Astrocyte of the spinal cord (primary cell): ENCODE measurements around the gene ILF3.

Source experiments
- DNase-seq: peaks from one replicate; pipeline ENCODE4 v3.0.0; 2011; ENCODE audit warnings: low read depth, low spot score
- H3K4me3 ChIP-seq: 2 replicates; pipeline ENCODE4 v1.5.1; 2011; ENCODE audit warnings: low read depth, mild to moderate bottlenecking, low read length, moderate library complexity
- in situ Hi-C: cut with HindIII; loops from 2 replicates; pipeline ENCODE4 v1.10.0; 2017; ENCODE audit warnings: low sequenced_read_pairs
- TF ChIP-seq, protein P1 (sequence below): IDR thresholded peaks from 2 replicates; pipeline ENCODE4 v1.5.1; 2012; ENCODE audit warnings: low read depth, mild to moderate bottlenecking, low read length, inconsistent platforms

The ILF3 gene

DNA sequence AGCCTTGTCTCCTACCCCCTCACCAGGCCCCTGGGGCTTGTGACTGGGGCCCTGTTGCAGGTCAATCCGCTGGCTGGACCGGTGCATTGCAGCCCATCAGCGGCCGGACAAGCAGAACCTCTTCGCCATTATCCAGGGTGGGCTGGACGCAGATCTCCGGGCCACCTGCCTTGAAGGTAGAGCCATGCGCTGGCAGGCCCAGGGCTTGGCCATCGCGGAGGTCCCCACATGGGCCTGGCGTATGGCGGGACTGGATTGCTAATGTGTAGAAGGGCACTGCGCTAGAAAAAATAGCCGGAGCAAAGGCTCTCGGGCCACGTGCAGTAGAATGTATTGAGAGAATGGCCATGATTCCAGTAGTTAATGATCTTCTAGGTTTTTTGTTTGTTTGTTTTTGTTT is 53.3 kb downstream of the ILF3 start:
- no peak for DNase-seq
- H3K4me3 ChIP-seq = no peak overlapping the region
- in situ Hi-C loops = no loop called here
- TF ChIP-seq, protein P1, sequence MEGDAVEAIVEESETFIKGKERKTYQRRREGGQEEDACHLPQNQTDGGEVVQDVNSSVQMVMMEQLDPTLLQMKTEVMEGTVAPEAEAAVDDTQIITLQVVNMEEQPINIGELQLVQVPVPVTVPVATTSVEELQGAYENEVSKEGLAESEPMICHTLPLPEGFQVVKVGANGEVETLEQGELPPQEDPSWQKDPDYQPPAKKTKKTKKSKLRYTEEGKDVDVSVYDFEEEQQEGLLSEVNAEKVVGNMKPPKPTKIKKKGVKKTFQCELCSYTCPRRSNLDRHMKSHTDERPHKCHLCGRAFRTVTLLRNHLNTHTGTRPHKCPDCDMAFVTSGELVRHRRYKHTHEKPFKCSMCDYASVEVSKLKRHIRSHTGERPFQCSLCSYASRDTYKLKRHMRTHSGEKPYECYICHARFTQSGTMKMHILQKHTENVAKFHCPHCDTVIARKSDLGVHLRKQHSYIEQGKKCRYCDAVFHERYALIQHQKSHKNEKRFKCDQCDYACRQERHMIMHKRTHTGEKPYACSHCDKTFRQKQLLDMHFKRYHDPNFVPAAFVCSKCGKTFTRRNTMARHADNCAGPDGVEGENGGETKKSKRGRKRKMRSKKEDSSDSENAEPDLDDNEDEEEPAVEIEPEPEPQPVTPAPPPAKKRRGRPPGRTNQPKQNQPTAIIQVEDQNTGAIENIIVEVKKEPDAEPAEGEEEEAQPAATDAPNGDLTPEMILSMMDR = no peak

DNA sequence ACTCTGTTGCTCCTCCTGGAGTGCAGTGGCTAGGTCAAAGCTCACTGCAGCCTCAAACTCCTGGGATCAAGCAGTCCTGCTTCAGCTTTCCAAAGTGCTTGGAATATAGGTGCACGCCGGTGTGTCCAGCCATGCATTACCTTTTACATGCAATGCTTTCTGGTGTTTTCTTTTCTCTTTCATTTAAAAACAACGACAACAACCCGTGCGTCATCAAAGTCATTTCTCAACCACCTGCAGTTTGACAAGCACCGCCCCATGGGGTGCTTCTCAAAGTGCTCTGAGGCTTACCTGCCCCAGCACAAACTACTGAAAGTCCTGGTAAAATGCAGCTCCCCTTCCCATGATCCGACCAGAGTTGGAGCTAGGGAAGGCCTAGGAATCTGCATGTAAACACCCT is 54.1 kb downstream of the ILF3 start:
- no peak overlapping the region for H3K4me3 ChIP-seq
- DNase-seq = no peak
- TF ChIP-seq, protein P1 = no peak
- in situ Hi-C loops = no loop called here

DNA sequence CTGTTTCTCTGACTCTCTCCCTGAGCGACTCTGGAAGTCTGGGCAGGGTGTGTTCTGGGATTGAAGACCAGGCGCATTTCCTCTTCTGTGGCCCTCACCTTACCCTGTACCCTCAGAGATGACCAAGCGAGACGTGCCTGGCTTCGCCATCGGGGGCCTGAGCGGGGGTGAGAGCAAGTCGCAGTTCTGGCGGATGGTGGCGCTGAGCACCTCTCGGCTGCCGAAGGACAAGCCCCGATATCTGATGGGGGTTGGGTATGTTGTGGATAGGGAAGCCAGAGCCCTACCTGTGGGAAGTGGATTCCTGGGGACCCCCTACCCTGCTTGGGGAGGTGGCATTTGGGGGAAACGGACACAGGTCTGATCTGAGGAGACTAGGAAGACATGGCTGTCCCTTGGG is 57.9 kb downstream of the ILF3 start:
- TF ChIP-seq, protein P1 = peak; percentile 23
- no peak for DNase-seq
- no peak overlapping the region for H3K4me3 ChIP-seq
- in situ Hi-C loops = no loop called here

DNA sequence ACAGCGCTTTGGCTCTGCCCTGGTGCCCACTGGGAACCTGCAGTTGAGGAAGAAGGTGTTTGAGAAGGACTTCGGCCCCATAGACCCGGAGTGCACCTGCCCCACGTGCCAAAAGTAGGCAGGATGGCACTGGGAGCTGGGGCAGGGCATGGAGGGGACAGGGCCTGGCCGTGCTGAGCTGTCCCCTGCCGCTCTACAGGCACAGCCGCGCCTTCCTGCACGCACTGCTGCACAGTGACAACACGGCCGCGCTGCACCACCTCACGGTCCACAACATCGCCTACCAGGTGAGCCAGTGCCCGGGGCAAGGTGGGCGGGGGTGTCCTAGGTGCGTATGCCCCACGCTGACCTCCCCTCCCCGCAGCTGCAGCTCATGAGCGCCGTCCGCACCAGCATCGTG is 58.6 kb downstream of the ILF3 start:
- DNase-seq = no peak
- in situ Hi-C loops = no loop called here
- no peak overlapping the region for H3K4me3 ChIP-seq
- TF ChIP-seq, protein P1 = no peak

DNA sequence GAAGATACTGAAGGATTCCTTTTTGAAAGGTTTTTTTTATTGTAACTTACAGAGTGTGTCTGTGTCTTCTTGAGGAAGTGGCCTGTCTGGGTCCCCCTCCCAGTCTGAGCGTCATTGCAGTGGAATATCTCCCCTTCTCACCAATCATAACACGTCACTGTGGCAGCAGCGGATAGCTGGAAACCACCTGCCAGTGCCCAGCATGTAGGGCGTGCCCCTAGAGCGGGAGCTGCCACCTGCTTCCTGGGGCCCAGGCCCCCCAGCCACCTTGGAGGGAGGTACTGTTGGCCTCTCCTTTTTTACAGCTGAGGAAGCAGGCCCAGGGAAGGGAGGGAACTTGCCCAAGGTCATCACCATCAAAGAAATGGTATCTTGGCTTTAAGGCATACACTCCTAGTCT is 59.2 kb downstream of the ILF3 start:
- no peak for DNase-seq
- TF ChIP-seq, protein P1 = no peak
- no peak overlapping the region for H3K4me3 ChIP-seq
- in situ Hi-C loops = no loop called here

DNA sequence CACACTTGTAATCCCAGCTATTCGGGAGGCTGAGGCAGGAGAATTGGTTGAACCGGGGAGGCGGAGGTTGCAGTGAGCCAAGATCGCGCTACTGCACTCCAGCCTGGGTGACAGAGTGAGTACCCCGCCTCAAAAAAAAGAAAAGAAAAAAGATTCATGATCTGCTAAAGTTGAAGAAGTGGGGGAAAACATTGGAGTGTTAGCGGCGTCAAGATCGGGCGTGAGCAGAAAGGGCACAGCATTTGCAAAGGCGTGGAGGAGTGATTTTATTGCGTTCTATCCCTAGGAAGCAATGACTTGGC is 62.9 kb downstream of the ILF3 start:
- peak overlapping the region; percentile 28 for H3K4me3 ChIP-seq
- no peak for DNase-seq
- in situ Hi-C loops = no loop called here
- TF ChIP-seq, protein P1 = no peak
